Fibroblast of lung (primary cell): ENCODE measurements around the gene ECD. TPM values are rescaled to one million over a fixed set of nuclear protein-coding genes. Genes with fewer than 3 reads are reported as not detected.

Experiments used
- DNase-seq, 2 donors: peaks; one replicate each; pipeline versions ENCODE4 v3.0.0 to v3.0.0-alpha.2; 2010; ENCODE audit warnings: low read depth in 2 of 2
- H2AFZ ChIP-seq: 2 replicates; pipeline ENCODE4 v1.5.1; 2012; ENCODE audit warnings: low read length, control low read depth, inconsistent platforms
- H3K27ac ChIP-seq: 2 replicates; pipeline ENCODE4 v1.5.1; 2011; ENCODE audit warnings: low read length, control low read depth; ENCODE audit not compliant: insufficient read depth
- H3K27me3 ChIP-seq: 2 replicates; pipeline ENCODE4 v1.5.1; 2011; ENCODE audit warnings: mild to moderate bottlenecking, low read length; ENCODE audit not compliant: control insufficient read depth, insufficient read depth
- H3K36me3 ChIP-seq: 2 replicates; pipeline ENCODE4 v1.5.1; 2011; ENCODE audit warnings: low read length; ENCODE audit not compliant: control insufficient read depth, insufficient read depth
- H3K4me1 ChIP-seq: 2 replicates; pipeline ENCODE4 v1.5.1; 2011; ENCODE audit warnings: low read length; ENCODE audit not compliant: control insufficient read depth, insufficient read depth; ENCODE audit errors: extremely low read depth
- H3K4me2 ChIP-seq: 2 replicates; pipeline ENCODE4 v1.5.1; 2011; ENCODE audit warnings: low read length, control low read depth; ENCODE audit not compliant: insufficient read depth; ENCODE audit errors: extremely low read depth
- H3K4me3 ChIP-seq, 4 experiments: fragments of 200-600 bp in 1 of 4; sonication (generic) in 1 of 4; replicated peaks in 1 of 4; 2 replicates each; pipeline ENCODE4 v1.5.1; 2011 to 2016; ENCODE audit warnings: low read length in 4 of 4, low read depth in 3 of 4, mild to moderate bottlenecking in 3 of 4, control low read depth in 2 of 4, inconsistent platforms in 1 of 4, mixed read lengths in 1 of 4; ENCODE audit not compliant: insufficient read depth in 1 of 4; ENCODE audit errors: control extremely low read depth in 1 of 4
- H3K79me2 ChIP-seq: 2 replicates; pipeline ENCODE4 v1.5.1; 2012; ENCODE audit warnings: mild to moderate bottlenecking, low read length, inconsistent platforms; ENCODE audit not compliant: control insufficient read depth, insufficient read depth
- H3K9ac ChIP-seq: 2 replicates; pipeline ENCODE4 v1.5.1; 2011; ENCODE audit warnings: mild to moderate bottlenecking, low read length, control low read depth; ENCODE audit not compliant: insufficient read depth
- H3K9me3 ChIP-seq: 2 replicates; pipeline ENCODE4 v1.5.1; 2012; ENCODE audit warnings: low read depth, low read length; ENCODE audit not compliant: control insufficient read depth, insufficient read depth
- H4K20me1 ChIP-seq: 2 replicates; pipeline ENCODE4 v1.5.1; 2011; ENCODE audit warnings: low read length; ENCODE audit not compliant: control insufficient read depth, insufficient read depth; ENCODE audit errors: extremely low read depth
- EZH2 ChIP-seq: IDR thresholded peaks from 2 replicates; pipeline ENCODE4 v1.5.1; 2012; ENCODE audit warnings: low read length, control low read depth, mild to moderate bottlenecking; ENCODE audit errors: missing control alignments
- polyA minus RNA-seq: library from RNA; depleted of rRNA, polyadenylated mRNA; stranded (reverse); fragments of >200 nt; gene quantifications from 2 replicates; pipeline ENCODE4 v1.2.3, GENCODE V29; 2011; ENCODE audit warnings: low replicate concordance
- polyA plus RNA-seq, 2 donors: library from polyadenylated mRNA; depleted of rRNA in 1 of 2; stranded (reverse) in 1 of 2; unstranded in 1 of 2; fragments of >200 nt; gene quantifications; 2 replicates each; pipeline ENCODE4 v1.2.1, GENCODE V29; 2011 to 2012; ENCODE audit warnings: missing spikeins in 1 of 2
- total RNA-seq: library from RNA; depleted of rRNA; stranded (reverse); fragments of >200 nt; gene quantifications from 2 replicates; pipeline ENCODE4 v1.2.1, GENCODE V29; 2014
- TF ChIP-seq, protein P1 (sequence below), 2 donors: IDR thresholded peaks in 1 of 2; conservative IDR thresholded peaks in 1 of 2; 1 replicate in 1 of 2; 2 replicates in 1 of 2; pipeline ENCODE4 v1.5.1; 2011 to 2012; ENCODE audit warnings: low read length in 2 of 2, control low read depth in 1 of 2, inconsistent platforms in 1 of 2, low read depth in 1 of 2, mild to moderate bottlenecking in 1 of 2

Gene ECD
- total RNA-seq = 18.2 and 22.0 TPM in 2 replicates
- 40.9 and 45.4 TPM in 2 replicates for polyA plus RNA-seq
- polyA plus RNA-seq (2012) = 22.3 and 26.0 TPM in 2 replicates
- polyA minus RNA-seq = 14.9 and 16.5 TPM in 2 replicates

DNA sequence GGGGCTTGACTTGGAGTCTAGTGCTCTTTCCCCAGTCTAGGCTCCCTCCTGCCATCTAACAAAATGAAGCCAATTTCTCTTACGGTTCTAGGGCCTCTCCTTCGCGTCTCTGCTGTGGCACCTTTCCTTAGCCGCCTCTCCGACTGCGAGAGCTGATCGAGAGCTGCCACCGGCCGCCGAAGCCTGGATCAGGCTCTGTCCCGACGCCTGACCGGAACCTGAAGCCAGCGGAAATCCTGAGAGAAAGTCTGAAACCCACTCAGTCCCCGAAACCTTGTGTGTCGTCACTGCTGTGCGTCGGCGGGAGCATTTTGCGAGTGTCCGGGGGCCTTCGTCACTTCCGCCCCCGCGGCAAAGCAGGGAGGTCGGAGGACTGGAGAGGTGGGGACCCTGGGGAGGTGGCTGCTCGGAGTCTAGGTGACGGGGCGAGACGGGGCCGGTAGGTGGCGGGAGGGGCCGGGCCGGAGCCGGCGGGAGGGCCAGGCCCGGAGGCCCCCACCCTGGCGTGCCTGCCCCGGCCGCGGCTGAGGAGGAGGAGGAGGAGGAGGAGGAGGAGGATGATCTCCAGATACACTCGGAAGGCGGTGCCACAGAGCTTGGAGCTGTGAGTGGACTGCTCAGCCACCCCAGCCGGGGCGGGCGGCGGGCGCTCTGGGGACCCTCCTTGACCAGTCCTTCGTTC, at the start of gene ECD, which contains the start of gene FAM149B1:
TSS of gene ECD (minus strand) at position 226 of the 682 bp plus-strand sequence. CDS start 4,071 bp downstream, outside the sequence.
TSS of gene FAM149B1 (plus strand) at position 337 of the 682 bp plus-strand sequence. CDS start at position 558, 221 bp downstream.
- peak within 1 kb of the TSS; percentile 69 for H2AFZ ChIP-seq
- no peak for TF ChIP-seq EZH2
- TF ChIP-seq, protein P1, sequence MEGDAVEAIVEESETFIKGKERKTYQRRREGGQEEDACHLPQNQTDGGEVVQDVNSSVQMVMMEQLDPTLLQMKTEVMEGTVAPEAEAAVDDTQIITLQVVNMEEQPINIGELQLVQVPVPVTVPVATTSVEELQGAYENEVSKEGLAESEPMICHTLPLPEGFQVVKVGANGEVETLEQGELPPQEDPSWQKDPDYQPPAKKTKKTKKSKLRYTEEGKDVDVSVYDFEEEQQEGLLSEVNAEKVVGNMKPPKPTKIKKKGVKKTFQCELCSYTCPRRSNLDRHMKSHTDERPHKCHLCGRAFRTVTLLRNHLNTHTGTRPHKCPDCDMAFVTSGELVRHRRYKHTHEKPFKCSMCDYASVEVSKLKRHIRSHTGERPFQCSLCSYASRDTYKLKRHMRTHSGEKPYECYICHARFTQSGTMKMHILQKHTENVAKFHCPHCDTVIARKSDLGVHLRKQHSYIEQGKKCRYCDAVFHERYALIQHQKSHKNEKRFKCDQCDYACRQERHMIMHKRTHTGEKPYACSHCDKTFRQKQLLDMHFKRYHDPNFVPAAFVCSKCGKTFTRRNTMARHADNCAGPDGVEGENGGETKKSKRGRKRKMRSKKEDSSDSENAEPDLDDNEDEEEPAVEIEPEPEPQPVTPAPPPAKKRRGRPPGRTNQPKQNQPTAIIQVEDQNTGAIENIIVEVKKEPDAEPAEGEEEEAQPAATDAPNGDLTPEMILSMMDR (conservative IDR thresholded peaks at IDR 0.05 in 1 of 2, IDR thresholded peaks at IDR 0.05 in 1 of 2; ENCODE audit: low read depth in 1 of 2, low read length in 2 of 2) = no peak
- DNase-seq = peak; percentile 94
- peak within 1 kb of the TSS; percentile 91 for H3K27ac ChIP-seq
- H3K27me3 ChIP-seq = no peaks in the 10 kb centered on the region
- H3K4me3 ChIP-seq = peak within 1 kb of the TSS; percentile 66 to 98 (median 80)
- no peaks in the 10 kb centered on the region for H4K20me1 ChIP-seq
- H3K4me1 ChIP-seq = no peaks in the 10 kb centered on the region
- peak within 1 kb of the TSS; percentile 77 for H3K4me2 ChIP-seq
- no peaks in the 10 kb centered on the region for H3K36me3 ChIP-seq
- H3K79me2 ChIP-seq = peaks cover 39% of the 10 kb centered on the region
- H3K9me3 ChIP-seq = no peaks in the 10 kb centered on the region
- H3K9ac ChIP-seq = peak within 1 kb of the TSS; percentile 86

DNA sequence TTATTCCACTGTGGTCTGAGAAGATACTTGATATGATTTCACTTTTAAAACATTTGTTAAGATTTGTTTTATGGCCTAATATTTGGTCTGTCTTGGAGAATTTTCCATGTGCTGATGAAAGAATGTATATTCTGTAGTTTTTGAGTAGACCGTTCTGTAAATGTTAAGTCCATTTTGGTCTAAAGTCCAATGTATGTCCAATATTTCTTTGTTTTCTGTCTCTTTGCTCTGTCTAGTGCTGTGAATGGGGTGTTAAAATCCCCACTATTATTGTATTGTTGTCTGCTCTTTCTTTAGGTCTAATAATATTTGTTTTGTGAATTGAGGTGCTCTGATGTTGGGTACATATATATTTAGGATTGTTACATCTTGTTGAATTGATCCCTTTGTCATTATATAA, 47.9 kb upstream of the ECD start:
- Histone ChIP-seq H3K4me2 (no peak overlapping the region), H3K9me3 (no peaks in the 10 kb centered on the region), H3K27me3 (no peaks in the 10 kb centered on the region), H4K20me1 (no peaks in the 10 kb centered on the region), H3K27ac (no peak overlapping the region), H3K79me2 (no peaks in the 10 kb centered on the region), H3K4me3 (no peak overlapping the region), H3K36me3 (no peaks in the 10 kb centered on the region), H3K4me1 (no peaks in the 10 kb centered on the region), H2AFZ (no peak overlapping the region), H3K9ac (no peak overlapping the region)
- no peak for TF ChIP-seq EZH2
- TF ChIP-seq, protein P1 (conservative IDR thresholded peaks at IDR 0.05 in 1 of 2, IDR thresholded peaks at IDR 0.05 in 1 of 2; ENCODE audit: low read depth in 1 of 2, low read length in 2 of 2) = no peak
- DNase-seq = no peak

DNA sequence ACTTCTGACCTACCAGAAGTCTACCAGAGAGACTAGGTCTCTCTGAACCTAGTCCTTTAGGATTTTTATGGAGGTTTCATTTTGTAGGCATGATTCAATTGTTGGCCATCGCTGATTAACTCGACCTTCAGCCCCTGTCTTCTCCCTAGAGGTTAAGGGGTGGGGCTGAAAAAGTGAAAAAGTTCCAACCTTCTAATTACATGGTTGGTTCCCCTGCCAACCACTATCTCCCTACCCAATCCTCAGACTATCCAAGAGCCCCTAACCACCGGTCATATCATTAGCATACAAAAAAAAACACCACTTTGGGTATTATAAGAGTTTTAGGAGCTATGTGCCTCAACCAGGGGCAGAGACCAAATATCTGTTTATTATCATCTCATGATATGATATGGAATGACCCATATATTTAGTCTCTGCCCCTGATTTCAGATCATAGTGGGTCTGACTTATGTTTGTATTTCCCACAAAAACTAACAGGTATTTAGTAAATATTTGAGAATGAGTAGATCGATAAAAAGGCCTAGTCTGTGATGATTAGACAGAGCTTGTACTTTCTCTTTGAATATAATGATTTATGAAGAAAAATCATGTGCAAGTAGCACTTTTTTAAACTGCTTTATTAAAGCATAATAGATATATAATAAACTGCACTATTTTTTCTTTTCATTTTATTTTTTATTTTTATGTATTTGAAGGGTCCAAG, 43.5 kb upstream of the ECD start:
- TF ChIP-seq, protein P1 (conservative IDR thresholded peaks at IDR 0.05 in 1 of 2, IDR thresholded peaks at IDR 0.05 in 1 of 2; ENCODE audit: low read depth in 1 of 2, low read length in 2 of 2) = no peak
- TF ChIP-seq EZH2 = no peak
- H3K27me3 ChIP-seq = no peaks in the 10 kb centered on the region
- no peaks in the 10 kb centered on the region for H3K36me3 ChIP-seq
- no peak overlapping the region for H3K9ac ChIP-seq
- no peaks in the 10 kb centered on the region for H4K20me1 ChIP-seq
- no peaks in the 10 kb centered on the region for H3K79me2 ChIP-seq
- no peak overlapping the region for H2AFZ ChIP-seq
- DNase-seq = no peak
- H3K4me1 ChIP-seq = no peaks in the 10 kb centered on the region
- no peaks in the 10 kb centered on the region for H3K9me3 ChIP-seq
- no peak overlapping the region for H3K27ac ChIP-seq
- H3K4me3 ChIP-seq = no peak overlapping the region
- H3K4me2 ChIP-seq = no peak overlapping the region
